DMS153 treated with DMSO at 0.1 percent for 48 hours (cell line): ENCODE measurements around the gene S100A14.

Experiments used
- DNase-seq: peaks from one replicate; lab custom pipeline; 2025; ENCODE audit not compliant: unreplicated experiment; lab: John Stamatoyannopoulos, UW

Gene S100A14

GRCh38 chr1:153639280-153639679, 23.2 kb upstream of the S100A14 start:
- DNase-seq, result no peak

GRCh38 chr1:153638261-153638660, 22.1 kb upstream of the S100A14 start:
- no peak for DNase-seq

GRCh38 chr1:153636312-153636711, 20.2 kb upstream of the S100A14 start:
- no peak for DNase-seq

GRCh38 chr1:153635872-153636271, 19.7 kb upstream of the S100A14 start:
- no peak for DNase-seq

- peak; percentile 98 for DNase-seq
These were observed 17.9 kb upstream of the S100A14 start, which contains the start of gene CHTOP for GRCh38 chr1:153633754-153634665. Gene CHTOP, plus strand, starts transcription at chr1:153634066. Its CDS starts 2,523 bp downstream, at chr1:153636589.

GRCh38 chr1:153633161-153633753, 17.1 kb upstream of the S100A14 start:
- no peak for DNase-seq

GRCh38 chr1:153631047-153632022, 15.2 kb upstream of the S100A14 start:
- no peak for DNase-seq

GRCh38 chr1:153630384-153630783, 14.3 kb upstream of the S100A14 start:
- DNase-seq, result no peak

- DNase-seq, result no peak
These were observed 13.8 kb upstream of the S100A14 start for GRCh38 chr1:153629971-153630370.

GRCh38 chr1:153629343-153629665, 13.2 kb upstream of the S100A14 start:
- DNase-seq, result no peak

GRCh38 chr1:153628638-153629342, 12.7 kb upstream of the S100A14 start:
- no peak for DNase-seq

- no peak for DNase-seq
These were observed 11.8 kb upstream of the S100A14 start, which contains the start of gene S100A1 for GRCh38 chr1:153627715-153628626. Gene S100A1, plus strand, starts transcription at chr1:153628434. Its CDS starts 2,088 bp downstream, at chr1:153630522.

GRCh38 chr1:153626904-153627714, 11.0 kb upstream of the S100A14 start, which contains the start of gene S100A13:
Gene S100A13, minus strand, starts transcription at chr1:153627505. Its CDS starts 1,033 bp downstream, at chr1:153626472.
- DNase-seq, result peak; percentile 87

- DNase-seq, result no peak
These were observed 10.4 kb upstream of the S100A14 start for GRCh38 chr1:153626477-153626903.

- no peak for DNase-seq
These were observed 9.0 kb upstream of the S100A14 start for GRCh38 chr1:153624965-153625611.

- DNase-seq, result no peak
These were observed 7.0 kb upstream of the S100A14 start for GRCh38 chr1:153623101-153623500.

GRCh38 chr1:153619171-153619570, 3.0 kb upstream of the S100A14 start:
- DNase-seq, result no peak

- DNase-seq, result peak; percentile 66
These were observed 1.5 kb upstream of the S100A14 start for GRCh38 chr1:153617663-153618062.
